Kidney capillary endothelial cell (primary cell): ENCODE measurements around the gene ZP1.
A peak's percentile ranks its signal among the peaks of the same experiment; 100 is the strongest.
"Not testable (repeated sequence)": the region's sequence is repeated elsewhere in the genome, so short reads cannot be mapped to it uniquely, and the experiment has no call there.

Experiments used
- DNase-seq: peaks from one replicate; pipeline ENCODE4 v3.0.0-alpha.2; 2018; ENCODE audit warnings: low spot score

ZP1 gene

GRCh38 chr11:60866911-60867870, at the start of gene ZP1:
ZP1 (plus strand) TSS chr11:60867542; CDS start chr11:60867562, 20 bp downstream.
- no peak for DNase-seq

GRCh38 chr11:60818057-60818456, 49.3 kb upstream of the ZP1 start:
- no peak for DNase-seq

GRCh38 chr11:60821827-60822599, 45.3 kb upstream of the ZP1 start:
- DNase-seq, result no peak

- DNase-seq, result not testable (repeated sequence)
These were observed 43.5 kb upstream of the ZP1 start for GRCh38 chr11:60823745-60824306.

GRCh38 chr11:60825118-60825517, 42.2 kb upstream of the ZP1 start:
- DNase-seq, result no peak

GRCh38 chr11:60825790-60826189, 41.6 kb upstream of the ZP1 start:
- DNase-seq, result no peak

- DNase-seq, result no peak
These were observed 36.7 kb upstream of the ZP1 start for GRCh38 chr11:60830478-60831142.

- peak; percentile 70 for DNase-seq
These were observed 36.2 kb upstream of the ZP1 start for GRCh38 chr11:60831143-60831500.

GRCh38 chr11:60831501-60832079, 35.8 kb upstream of the ZP1 start:
- no peak for DNase-seq

GRCh38 chr11:60834742-60835533, 32.4 kb upstream of the ZP1 start:
- peak; percentile 45 for DNase-seq

- no peak for DNase-seq
These were observed 31.9 kb upstream of the ZP1 start for GRCh38 chr11:60835534-60835846.

- no peak for DNase-seq
These were observed 30.4 kb upstream of the ZP1 start for GRCh38 chr11:60836866-60837515.

GRCh38 chr11:60838132-60838531, 29.2 kb upstream of the ZP1 start:
- no peak for DNase-seq

GRCh38 chr11:60840470-60841430, 26.6 kb upstream of the ZP1 start:
- no peak for DNase-seq

- peak; percentile 94 for DNase-seq
These were observed 25.3 kb upstream of the ZP1 start, which contains the start of gene CCDC86 for GRCh38 chr11:60841797-60842667. CCDC86 (plus strand) TSS chr11:60842113; CDS start chr11:60842125, 12 bp downstream.

GRCh38 chr11:60842668-60843600, 24.4 kb upstream of the ZP1 start:
- no peak for DNase-seq
